ENCODE results near the gene ITPR1.

The ITPR1 gene

DNA sequence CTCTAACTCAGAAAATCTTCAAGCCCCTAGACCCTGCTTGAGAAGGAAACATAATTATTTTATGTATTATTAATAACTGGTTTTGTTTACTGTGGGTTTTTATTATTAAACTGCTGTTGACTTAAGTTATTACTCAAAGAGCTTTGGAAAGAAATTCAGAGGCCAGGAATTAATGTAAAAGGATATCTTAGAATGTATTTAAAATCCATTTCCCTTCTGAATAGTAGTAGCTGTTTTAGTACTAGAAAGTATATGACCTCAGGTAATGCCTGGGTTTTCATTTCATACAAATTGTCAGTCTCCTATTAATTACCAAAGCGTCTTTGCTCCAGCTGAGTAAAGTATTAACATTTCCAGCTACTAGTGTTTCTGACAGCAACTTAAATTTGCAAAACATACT lies 223.1 kb downstream of the ITPR1 start:
- no peak for DNase-seq (ENCODE audit: low read depth)
- TF ChIP-seq, protein P1, sequence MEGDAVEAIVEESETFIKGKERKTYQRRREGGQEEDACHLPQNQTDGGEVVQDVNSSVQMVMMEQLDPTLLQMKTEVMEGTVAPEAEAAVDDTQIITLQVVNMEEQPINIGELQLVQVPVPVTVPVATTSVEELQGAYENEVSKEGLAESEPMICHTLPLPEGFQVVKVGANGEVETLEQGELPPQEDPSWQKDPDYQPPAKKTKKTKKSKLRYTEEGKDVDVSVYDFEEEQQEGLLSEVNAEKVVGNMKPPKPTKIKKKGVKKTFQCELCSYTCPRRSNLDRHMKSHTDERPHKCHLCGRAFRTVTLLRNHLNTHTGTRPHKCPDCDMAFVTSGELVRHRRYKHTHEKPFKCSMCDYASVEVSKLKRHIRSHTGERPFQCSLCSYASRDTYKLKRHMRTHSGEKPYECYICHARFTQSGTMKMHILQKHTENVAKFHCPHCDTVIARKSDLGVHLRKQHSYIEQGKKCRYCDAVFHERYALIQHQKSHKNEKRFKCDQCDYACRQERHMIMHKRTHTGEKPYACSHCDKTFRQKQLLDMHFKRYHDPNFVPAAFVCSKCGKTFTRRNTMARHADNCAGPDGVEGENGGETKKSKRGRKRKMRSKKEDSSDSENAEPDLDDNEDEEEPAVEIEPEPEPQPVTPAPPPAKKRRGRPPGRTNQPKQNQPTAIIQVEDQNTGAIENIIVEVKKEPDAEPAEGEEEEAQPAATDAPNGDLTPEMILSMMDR (conservative IDR thresholded peaks at IDR 0.05; ENCODE audit: low read depth, low read length), result no peak
- H3K4me3 ChIP-seq (ENCODE audit: low read length), result no peak overlapping the region

DNA sequence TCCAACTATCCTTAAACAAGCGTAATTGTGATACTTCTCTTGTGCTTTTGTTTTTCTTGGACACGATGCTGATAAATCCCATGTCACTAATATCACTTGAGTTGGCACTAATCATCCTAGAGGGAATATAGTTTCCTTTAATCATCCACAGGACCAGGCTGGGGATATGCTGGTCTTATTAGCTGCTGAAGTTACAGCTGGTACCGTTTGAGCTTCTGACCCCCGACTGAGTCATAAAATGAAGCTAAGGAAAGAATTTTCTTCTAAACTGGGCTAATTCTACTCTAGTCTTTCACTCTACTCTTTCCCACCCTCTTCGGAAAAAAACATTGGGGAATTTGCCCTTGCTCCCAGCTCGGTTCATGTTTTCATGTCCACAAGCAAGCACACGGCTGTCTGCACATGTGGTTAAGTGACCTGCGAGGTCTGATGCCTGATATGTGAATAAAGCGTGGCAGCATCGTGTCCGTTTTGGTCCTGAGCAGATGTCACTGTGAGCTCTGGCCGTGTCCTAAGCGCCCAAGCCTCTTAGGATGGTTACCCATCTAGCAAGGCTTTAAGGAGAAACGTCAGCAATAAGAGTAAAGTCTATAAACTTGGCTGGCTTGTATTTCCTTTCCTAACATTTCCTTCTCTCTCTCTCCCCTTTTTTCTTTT lies 223.7 kb downstream of the ITPR1 start:
- DNase-seq (ENCODE audit: low read depth), result no peak
- TF ChIP-seq, protein P1 (conservative IDR thresholded peaks at IDR 0.05; ENCODE audit: low read depth, low read length), result no peak
- H3K4me3 ChIP-seq (ENCODE audit: low read length), result no peak overlapping the region

DNA sequence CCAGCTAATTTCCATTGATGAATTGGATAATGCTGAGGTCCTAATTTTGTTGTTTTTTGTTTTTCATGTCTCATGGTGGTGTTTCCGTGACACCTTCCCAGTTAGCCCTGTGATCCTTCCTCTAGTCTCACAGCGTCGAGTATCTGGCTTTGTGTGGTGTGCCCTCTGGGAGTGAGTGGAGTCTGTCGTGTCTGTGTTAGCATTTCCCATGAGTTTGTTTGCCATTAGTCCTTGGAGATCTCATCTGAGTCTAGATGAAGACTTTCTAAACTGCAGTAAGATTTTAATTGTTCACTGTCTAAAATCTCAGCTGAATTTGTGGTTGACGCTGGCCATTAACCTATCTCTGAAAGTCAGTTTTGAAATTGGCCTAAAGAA lies 224.2 kb downstream of the ITPR1 start:
- no peak overlapping the region for H3K4me3 ChIP-seq (ENCODE audit: low read length)
- TF ChIP-seq, protein P1 (conservative IDR thresholded peaks at IDR 0.05; ENCODE audit: low read depth, low read length), result no peak
- no peak for DNase-seq (ENCODE audit: low read depth)

DNA sequence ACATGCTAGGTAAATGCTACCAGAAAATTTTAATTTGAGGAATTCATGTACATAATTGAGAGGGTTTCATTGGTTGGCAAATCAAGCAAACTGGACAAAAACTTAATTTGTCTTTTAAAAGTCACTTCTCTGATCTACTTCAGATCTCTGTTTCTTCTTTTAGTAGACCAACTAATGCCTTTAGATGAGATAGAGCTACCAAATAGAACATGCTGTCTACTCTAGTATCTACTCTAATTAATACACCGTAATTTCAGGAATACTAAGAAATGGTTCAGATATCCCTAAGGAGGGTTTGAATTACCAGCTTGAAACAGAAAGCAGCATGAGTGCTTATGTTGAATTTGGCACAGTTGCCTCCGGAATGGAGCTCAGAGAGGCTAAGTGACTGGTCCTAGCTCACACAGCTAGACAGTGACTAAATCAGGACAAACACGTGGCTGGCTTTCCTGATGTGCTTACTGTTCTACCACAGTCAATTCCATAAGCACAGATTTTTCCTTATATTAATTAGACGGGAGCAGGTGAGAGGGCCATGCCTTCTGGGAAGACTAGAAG lies 225.1 kb downstream of the ITPR1 start:
- no peak overlapping the region for H3K4me3 ChIP-seq (ENCODE audit: low read length)
- no peak for DNase-seq (ENCODE audit: low read depth)
- TF ChIP-seq, protein P1 (conservative IDR thresholded peaks at IDR 0.05; ENCODE audit: low read depth, low read length), result no peak

DNA sequence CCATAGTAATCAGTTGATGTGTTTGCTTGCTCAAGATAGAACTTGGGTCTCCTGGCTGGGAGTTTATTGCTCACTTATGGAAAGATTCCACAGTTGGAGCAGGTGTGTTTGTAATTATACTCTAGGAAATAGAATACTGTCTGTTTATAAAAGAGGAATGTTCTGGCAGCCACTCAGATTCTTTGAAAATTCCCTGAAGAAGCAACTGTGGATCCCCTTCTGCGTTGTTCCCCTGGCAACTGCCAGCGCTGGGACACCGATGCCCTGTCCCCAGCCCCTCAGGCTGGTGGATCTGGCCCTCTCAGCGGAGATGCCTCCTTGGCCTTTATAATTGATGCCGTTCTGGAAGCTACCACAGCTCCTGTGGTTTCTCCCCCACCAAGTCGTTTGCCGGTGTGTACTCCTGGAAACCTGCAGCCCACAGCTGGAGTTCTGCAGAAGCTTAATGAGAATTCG lies 225.9 kb downstream of the ITPR1 start:
- H3K4me3 ChIP-seq (ENCODE audit: low read length), result no peak overlapping the region
- TF ChIP-seq, protein P1 (conservative IDR thresholded peaks at IDR 0.05; ENCODE audit: low read depth, low read length), result no peak
- no peak for DNase-seq (ENCODE audit: low read depth)

DNA sequence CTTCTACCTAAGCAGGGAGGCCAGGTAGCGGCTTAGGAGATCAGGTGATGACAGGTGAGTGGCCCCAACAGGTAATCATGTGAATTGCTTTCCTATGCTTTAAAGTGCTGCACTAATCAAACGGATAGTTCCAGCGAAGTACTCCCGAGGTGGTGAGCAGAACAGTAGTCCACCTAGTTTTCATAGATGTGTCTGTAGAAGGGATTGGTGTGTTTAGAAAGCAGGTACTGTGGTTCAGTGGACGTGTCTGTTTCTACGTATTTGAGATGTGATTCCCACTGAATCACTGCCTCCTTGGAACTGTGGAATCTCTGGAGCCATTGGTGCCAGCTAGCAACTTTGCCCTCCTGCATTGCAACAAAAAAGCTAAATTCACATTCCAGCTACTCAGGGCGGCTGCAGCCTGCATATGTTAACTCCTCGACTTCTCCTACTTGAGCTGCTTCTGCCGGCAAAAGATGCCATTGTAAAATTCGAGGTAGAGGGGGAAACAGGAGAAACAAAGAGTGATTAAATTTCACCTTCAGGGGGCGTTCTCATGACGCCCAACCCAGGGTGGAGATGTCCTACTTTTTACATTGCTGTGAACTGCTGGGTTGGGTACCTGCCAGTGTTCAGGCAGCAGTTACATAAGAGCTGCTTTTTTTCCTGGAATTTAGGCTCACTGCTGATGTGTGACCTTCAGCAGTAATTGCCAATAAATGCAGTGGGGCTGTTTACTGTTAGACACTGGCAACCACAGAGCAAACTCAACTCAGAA lies 227.3 kb downstream of the ITPR1 start:
- peak; percentile 91 for DNase-seq (ENCODE audit: low read depth)
- TF ChIP-seq, protein P1 (conservative IDR thresholded peaks at IDR 0.05; ENCODE audit: low read depth, low read length), result peak; percentile 49

More for the DNA sequence above, 227.3 kb downstream of the ITPR1 start:
- H3K4me3 ChIP-seq (ENCODE audit: low read length), result no peak overlapping the region
